A549 (cell line): ENCODE results near the gene SLC44A2.

Source experiments
- BCL3 ChIP-seq: fragments of >200 bp; sonication (Bioruptor Twin); formaldehyde crosslinking; IDR thresholded peaks from 3 replicates; pipeline ENCODE4 v1.6.1; 2016
- CEBPB ChIP-seq, 2 experiments: fragments of >200 bp in 1 of 2; sonication (Bioruptor Twin) in 1 of 2; formaldehyde crosslinking in 1 of 2; IDR thresholded peaks; 2 replicates each; pipeline ENCODE4 v1.6.1; 2012 to 2016
- CTCF ChIP-seq: fragments of >200 bp; sonication (Bioruptor Twin); formaldehyde crosslinking; IDR thresholded peaks from 3 replicates; pipeline ENCODE4 v1.5.1; 2016
- EP300 ChIP-seq, 2 experiments: fragments of >200 bp; sonication (Bioruptor Twin); formaldehyde crosslinking; IDR thresholded peaks; 2 replicates in 1 of 2; 3 replicates in 1 of 2; pipeline ENCODE4 v1.6.1; 2016 to 2017
- ESRRA ChIP-seq: fragments of 150-350 bp; IDR thresholded peaks from 2 replicates; pipeline ENCODE4 v1.6.1; 2014; ENCODE audit warnings: mild to moderate bottlenecking, low read length, borderline replicate concordance
- GATA3 ChIP-seq: IDR thresholded peaks from 2 replicates; pipeline ENCODE4 v1.6.1; 2012; ENCODE audit warnings: borderline replicate concordance
- JUN ChIP-seq, 2 experiments: fragments of >200 bp; sonication (Bioruptor Twin); formaldehyde crosslinking; IDR thresholded peaks; 2 replicates in 1 of 2; 3 replicates in 1 of 2; pipeline ENCODE4 v1.6.1; 2016 to 2017
- KDM1A ChIP-seq: fragments of 200-600 bp; sonication (generic); IDR thresholded peaks from 2 replicates; pipeline ENCODE4 v1.6.1; 2016; ENCODE audit warnings: low read depth, mild to moderate bottlenecking
- NR3C1 ChIP-seq: fragments of >200 bp; sonication (Bioruptor Twin); formaldehyde crosslinking; IDR thresholded peaks from 3 replicates; pipeline ENCODE4 v1.6.1; 2017
- POLR2A ChIP-seq: IDR thresholded peaks from 2 replicates; pipeline ENCODE4 v1.6.1; 2012; ENCODE audit warnings: mild to moderate bottlenecking, low read length
- RAD21 ChIP-seq, 2 experiments: fragments of >200 bp in 1 of 2; sonication (Bioruptor Twin) in 1 of 2; formaldehyde crosslinking in 1 of 2; IDR thresholded peaks in 1 of 2; conservative IDR thresholded peaks in 1 of 2; 2 replicates in 1 of 2; 3 replicates in 1 of 2; pipeline ENCODE4 v1.6.1; 2012 to 2018; ENCODE audit warnings: inconsistent platforms in 1 of 2
- RCOR1 ChIP-seq: fragments of 150-350 bp; IDR thresholded peaks from 2 replicates; pipeline ENCODE4 v1.6.1; 2014; ENCODE audit warnings: antibody characterized with exemption, low read length, low read depth
- ZFP36 ChIP-seq: fragments of 450-650 bp; IDR thresholded peaks from 2 replicates; pipeline ENCODE4 v1.6.1; 2014; ENCODE audit warnings: borderline replicate concordance; ENCODE audit not compliant: partially characterized antibody

- TF ChIP-seq EP300 (IDR thresholded peaks at IDR 0.05), result no peak
- TF ChIP-seq RAD21 (conservative IDR thresholded peaks at IDR 0.05 in 1 of 2, IDR thresholded peaks at IDR 0.05 in 1 of 2), result no peak
- TF ChIP-seq JUN (IDR thresholded peaks at IDR 0.05), result no peak
- TF ChIP-seq ZFP36, result no peak
- no peak for TF ChIP-seq RCOR1
- TF ChIP-seq CTCF, result no peak
- TF ChIP-seq KDM1A, result no peak
- no peak for TF ChIP-seq POLR2A
- no peak for TF ChIP-seq NR3C1
- TF ChIP-seq ESRRA, result no peak
- no peak for TF ChIP-seq GATA3
- TF ChIP-seq BCL3, result no peak
- TF ChIP-seq CEBPB (IDR thresholded peaks at IDR 0.05), result no peak
Observed at GRCh38 chr19:10661946-10662345, 36.6 kb downstream of the SLC44A2 start.
